GM12874 (cell line): ENCODE data around the gene PIEZO1.
A peak's percentile ranks its signal among the peaks of the same experiment; 100 is the strongest.

Source experiments
- TF ChIP-seq, protein P1 (sequence below): IDR thresholded peaks from 2 replicates; pipeline ENCODE4 v1.5.1; 2011; ENCODE audit warnings: low read depth, mild to moderate bottlenecking, control low read depth, low read length, moderate library complexity; ENCODE audit not compliant: insufficient read depth

Gene PIEZO1

DNA sequence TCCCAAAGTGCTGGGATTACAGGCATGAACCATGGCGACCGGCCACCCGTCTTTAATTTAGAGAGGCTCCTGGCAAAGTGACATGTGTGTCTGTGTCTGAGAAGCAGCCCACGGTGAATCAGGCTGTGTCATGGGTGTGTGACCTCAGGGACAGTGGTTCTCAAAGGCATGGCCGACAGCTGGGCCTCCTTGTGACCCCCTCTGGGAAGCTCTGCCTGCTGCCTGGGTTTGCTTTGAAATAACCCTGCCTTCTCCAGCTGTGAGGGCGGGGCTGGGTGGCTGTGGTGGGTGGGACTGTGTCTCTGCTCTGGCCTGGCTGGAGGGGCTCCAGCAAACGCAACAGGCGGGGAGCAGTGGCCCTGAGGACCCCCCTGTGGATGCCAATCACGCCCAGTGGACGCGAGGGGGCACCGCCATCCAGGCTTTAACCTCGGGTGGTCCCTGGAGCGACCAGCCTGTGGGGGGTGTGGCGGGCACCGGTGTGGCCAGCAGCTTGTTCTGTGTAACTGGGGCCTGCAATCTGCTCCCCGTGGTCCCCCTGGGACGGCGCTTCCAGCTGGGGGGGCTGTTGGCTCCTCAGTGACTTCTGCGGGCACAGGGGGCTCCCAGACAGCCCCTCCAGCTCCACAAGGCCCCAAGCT, 35.5 kb upstream of the PIEZO1 start:
- TF ChIP-seq, protein P1, sequence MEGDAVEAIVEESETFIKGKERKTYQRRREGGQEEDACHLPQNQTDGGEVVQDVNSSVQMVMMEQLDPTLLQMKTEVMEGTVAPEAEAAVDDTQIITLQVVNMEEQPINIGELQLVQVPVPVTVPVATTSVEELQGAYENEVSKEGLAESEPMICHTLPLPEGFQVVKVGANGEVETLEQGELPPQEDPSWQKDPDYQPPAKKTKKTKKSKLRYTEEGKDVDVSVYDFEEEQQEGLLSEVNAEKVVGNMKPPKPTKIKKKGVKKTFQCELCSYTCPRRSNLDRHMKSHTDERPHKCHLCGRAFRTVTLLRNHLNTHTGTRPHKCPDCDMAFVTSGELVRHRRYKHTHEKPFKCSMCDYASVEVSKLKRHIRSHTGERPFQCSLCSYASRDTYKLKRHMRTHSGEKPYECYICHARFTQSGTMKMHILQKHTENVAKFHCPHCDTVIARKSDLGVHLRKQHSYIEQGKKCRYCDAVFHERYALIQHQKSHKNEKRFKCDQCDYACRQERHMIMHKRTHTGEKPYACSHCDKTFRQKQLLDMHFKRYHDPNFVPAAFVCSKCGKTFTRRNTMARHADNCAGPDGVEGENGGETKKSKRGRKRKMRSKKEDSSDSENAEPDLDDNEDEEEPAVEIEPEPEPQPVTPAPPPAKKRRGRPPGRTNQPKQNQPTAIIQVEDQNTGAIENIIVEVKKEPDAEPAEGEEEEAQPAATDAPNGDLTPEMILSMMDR, result no peak

DNA sequence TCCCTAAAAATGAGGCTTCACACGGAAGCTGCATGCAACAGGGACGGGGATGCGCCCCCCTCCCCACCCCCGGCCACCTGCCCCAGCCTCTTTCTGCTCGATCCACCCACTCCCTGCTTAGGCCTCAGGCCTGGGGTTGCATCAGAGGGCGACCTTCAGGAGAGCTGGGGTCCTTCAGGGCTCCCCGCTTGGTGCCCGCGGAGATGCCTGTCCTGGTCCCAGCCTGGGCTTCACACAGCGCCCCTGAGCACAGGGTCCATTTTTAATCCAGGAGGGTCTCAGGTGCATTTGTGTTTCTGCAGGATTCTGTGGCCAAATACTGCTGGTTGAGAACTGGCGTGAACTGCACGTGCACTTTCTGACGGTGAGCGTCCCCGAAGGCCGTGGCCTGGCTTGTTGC, 34.1 kb upstream of the PIEZO1 start:
- TF ChIP-seq, protein P1, result no peak

DNA sequence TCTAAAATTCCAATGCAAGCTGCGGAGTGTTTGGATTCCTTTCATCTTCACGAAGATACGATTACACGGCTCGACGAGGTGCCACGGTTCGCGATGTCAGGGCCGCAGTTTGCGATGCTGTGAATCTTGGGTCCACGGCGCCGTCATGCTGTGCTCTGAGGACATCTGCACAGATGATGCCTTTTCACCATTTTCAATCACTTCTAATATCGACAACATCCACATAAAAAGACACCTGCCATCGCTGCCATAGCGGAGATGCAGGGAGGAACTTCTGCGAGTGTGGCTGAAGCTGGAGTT, 33.5 kb upstream of the PIEZO1 start:
- TF ChIP-seq, protein P1, result no peak

DNA sequence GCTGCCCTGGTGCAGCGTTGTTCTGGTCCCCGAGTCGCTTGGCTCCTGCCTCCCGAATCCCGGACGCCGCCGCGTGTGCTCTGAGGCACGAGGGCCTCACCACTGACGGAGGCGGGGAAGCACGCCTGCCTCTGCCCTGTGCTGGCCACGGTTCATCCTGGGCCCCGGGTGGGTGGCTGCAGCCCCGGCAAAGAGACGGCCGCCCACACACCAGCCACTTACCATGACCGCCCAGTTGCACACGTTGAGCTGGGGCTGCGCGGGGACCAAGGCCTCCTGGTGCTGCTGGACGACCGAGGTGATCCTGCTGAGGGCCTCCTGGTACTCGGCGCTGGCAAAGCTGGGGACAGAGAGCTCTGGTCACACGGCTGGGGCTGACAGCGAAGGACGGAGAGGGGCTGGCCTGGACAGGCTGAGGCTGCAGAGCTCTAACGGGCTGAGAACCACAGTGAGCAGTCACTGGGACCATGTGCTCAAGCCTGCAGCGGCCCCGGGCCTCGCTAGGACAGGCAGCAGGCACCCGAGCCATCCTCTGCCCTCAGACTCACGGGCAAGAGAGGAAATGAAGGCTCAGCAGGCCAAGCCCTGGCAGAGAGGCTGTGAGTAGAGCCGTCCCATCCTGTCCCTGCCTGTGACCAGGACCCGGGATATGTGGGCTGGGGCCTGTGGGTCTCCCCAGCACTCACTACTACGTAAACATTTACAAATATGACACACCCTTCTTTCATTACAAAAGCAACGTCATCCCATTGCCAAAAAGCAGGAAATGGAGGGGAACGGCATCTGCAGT, 33.0 kb upstream of the PIEZO1 start:
- TF ChIP-seq, protein P1, result no peak

DNA sequence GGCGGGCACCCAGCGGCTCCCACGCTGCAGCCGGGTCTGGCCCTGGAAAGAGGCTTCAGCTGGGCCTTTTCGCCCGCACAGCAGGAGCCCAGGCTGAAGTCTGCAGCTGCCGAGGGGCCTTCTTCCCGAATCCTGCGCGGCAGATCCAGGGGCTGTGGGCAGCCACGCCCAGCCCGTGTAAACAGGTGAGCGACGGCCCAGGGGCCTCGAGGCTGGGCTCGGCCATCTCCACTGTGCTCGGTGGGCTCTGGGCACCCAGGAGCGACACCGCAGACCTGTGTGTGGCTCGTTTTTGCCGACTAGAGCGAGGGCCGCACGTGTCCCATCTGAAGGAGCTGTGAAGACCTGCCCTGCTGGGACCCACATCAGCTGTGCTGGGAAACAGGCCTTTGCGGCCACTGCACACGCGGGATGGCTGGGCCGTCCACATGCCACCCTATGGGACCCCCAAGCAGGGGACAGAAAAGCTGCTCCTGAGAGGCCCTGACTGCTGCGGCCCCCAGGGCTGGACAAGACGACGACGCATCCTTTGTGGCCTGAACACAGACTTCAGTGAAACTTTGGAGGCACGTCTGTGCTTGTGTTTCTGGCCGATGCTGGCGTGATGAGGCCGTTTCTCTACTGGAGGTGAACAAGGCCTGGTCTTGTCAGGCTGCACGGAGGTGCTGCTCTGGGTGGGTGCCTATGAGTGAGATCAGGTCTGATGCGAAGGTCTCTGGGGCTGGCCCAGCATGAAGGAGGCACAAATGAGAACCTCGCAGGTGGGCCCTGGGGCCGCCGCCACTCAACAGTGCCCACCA, 31.9 kb upstream of the PIEZO1 start:
- TF ChIP-seq, protein P1, result no peak

DNA sequence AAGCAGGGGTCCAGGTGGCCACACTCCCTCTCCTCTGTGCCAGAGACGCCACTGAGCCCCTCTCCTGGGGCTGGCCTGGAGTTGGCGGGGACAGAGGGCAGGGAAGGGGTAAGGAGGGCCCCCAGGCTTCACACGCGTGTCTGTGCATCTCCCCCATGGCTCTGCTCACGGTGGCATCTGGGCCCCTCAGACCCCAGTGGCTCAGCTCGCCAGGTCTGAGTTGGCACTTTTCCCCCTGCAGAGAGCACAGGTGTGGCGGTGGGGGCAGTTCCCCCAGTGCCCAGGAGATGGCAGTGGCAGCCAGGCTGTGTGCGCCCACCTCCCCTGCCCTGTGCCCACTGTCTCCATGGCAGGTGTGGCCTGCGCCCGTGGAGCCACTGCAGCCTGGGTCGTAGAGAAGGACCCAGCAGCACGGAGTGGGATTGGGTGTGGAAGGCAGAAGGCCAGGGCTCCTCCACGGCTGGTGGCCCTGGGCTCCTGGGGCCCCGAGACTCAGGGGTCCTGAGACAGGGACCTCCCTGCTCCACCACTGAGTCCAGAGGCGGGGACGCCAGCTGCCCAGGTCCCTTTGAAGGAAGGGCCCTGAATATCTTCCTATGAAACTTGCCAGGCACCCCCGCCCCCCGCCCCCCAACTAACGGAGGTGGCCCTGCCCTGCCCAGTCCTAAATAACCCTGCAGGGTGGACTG, 31.0 kb upstream of the PIEZO1 start:
- TF ChIP-seq, protein P1, result peak; percentile 94

DNA sequence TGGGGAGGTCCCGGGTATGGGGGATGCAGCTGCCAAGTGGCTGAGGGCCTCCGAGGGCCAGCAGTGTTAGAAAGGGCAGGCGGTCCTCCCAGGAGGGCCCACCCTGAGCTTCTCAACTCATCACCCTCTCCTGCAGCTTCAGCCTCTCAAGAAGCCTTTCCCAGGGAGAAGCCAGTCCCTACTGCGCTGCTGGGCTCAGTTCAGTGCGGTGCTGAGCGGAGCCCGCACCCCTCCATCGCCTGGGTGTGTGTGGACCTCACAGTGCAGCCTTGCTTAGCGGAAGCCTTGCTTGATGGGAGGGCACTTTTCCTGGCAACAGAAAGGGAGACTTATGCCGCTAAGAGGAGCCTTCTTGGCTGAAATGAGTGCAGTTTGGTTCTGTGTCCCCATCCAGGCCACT, 30.2 kb upstream of the PIEZO1 start:
- TF ChIP-seq, protein P1, result no peak
